ENCODE measurements around the gene AP5B1. TPM values are rescaled to one million over a fixed set of nuclear protein-coding genes. Genes with fewer than 3 reads are reported as not detected.
"Not testable (repeated sequence)": the region's sequence is repeated elsewhere in the genome, so short reads cannot be mapped to it uniquely, and the experiment has no call there.

The AP5B1 gene
- total RNA-seq, 2 experiments from 2014 or later = 12.9 to 25.6 TPM

DNA sequence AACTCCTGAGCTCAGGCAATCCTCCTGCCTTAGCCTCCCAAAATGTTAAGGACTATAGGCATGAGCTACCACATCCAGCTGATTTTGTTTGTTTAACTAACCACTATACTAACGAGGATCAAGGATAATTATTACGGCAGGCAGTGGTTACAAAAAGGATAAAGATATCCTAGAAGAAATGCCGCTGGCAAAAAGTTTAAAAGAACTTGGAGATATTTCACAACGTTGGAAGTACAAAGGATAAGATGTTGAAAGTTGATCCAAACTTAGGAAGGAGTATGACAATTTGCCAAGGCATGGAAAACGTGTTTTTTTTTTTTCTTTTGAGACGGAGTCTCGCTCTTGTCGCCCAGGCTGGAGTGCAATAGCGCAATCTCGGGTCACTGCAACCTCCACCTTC lies 13.4 kb downstream of the AP5B1 start:
- no peak for DNase-seq (ENCODE audit: low spot score)
- H3K9me3 ChIP-seq (ENCODE audit: low read length) = no peaks in the 10 kb centered on the region
- no peak overlapping the region for H3K27ac ChIP-seq (ENCODE audit: low read depth, low read length, poor library complexity, severe bottlenecking)
- ChIA-PET CTCF (ENCODE audit: unreplicated experiment) (no interaction called here), POLR2A (interaction anchor here (0.6 kb wide), 2 partner anchors 23 to 43 kb away, joined by 3 read pairs; no protein-coding TSS in a partner anchor)
- no peak overlapping the region for H3K4me3 ChIP-seq (ENCODE audit: low read depth, low read length, poor library complexity, severe bottlenecking)
- no peaks in the 10 kb centered on the region for H3K79me2 ChIP-seq (ENCODE audit: insufficient read depth, low read depth, low read length)
- H3K9me2 ChIP-seq (ENCODE audit: insufficient read depth, low read length) = no peaks in the 10 kb centered on the region
- H3K4me1 ChIP-seq (ENCODE audit: insufficient read depth, low read length, poor library complexity, severe bottlenecking) = no peaks in the 10 kb centered on the region
- no peak for TF ChIP-seq EZH2phosphoT487 (IDR thresholded peaks at IDR 0.05; ENCODE audit: borderline replicate concordance, low read depth, low read length)
- TF ChIP-seq, protein P1, sequence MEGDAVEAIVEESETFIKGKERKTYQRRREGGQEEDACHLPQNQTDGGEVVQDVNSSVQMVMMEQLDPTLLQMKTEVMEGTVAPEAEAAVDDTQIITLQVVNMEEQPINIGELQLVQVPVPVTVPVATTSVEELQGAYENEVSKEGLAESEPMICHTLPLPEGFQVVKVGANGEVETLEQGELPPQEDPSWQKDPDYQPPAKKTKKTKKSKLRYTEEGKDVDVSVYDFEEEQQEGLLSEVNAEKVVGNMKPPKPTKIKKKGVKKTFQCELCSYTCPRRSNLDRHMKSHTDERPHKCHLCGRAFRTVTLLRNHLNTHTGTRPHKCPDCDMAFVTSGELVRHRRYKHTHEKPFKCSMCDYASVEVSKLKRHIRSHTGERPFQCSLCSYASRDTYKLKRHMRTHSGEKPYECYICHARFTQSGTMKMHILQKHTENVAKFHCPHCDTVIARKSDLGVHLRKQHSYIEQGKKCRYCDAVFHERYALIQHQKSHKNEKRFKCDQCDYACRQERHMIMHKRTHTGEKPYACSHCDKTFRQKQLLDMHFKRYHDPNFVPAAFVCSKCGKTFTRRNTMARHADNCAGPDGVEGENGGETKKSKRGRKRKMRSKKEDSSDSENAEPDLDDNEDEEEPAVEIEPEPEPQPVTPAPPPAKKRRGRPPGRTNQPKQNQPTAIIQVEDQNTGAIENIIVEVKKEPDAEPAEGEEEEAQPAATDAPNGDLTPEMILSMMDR (conservative IDR thresholded peaks at IDR 0.05; ENCODE audit: low read length) = no peak
- intact Hi-C loops (cut with micrococcal nuclease; ENCODE audit: unreplicated experiment) = no loop called here
- no TSS peak for BruUV-seq (replicated peaks)
- no peaks in the 10 kb centered on the region for H4K20me1 ChIP-seq (ENCODE audit: insufficient read depth, low read length)
- H2AFZ ChIP-seq (ENCODE audit: low read length) = no peak overlapping the region
- no peaks in the 10 kb centered on the region for H3K36me3 ChIP-seq (ENCODE audit: insufficient read depth, low read length)
- H3K4me2 ChIP-seq (ENCODE audit: low read length) = no peak overlapping the region

DNA sequence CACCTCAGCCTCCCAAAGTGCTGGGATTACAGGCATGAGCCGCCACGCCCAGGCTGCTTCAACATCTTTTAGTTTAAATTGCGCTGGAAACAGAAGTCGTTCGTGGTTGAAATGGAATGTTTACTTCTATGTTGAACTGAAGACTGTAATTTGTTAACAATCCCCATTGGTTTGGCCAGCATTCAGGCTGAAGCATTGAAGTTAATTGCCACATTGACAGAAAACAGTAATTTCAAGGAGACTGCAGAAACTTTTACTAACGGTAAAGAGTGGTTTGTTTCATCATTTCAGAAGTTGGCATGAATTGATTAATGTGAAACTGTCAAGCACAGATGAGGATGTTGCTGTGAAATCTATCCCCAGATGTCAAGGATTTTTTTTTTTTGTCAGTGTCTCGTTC lies 14.2 kb downstream of the AP5B1 start:
- no peak overlapping the region for H3K4me2 ChIP-seq (ENCODE audit: low read length)
- no peaks in the 10 kb centered on the region for H3K36me3 ChIP-seq (ENCODE audit: insufficient read depth, low read length)
- no TSS peak for BruUV-seq (replicated peaks)
- H3K9me2 ChIP-seq (ENCODE audit: insufficient read depth, low read length) = no peaks in the 10 kb centered on the region
- ChIA-PET POLR2A (interaction anchor here (1.1 kb wide), 1 partner anchor 22 kb away, joined by 3 read pairs; no protein-coding TSS in a partner anchor), CTCF (ENCODE audit: unreplicated experiment) (no interaction called here)
- DNase-seq (ENCODE audit: low spot score) = no peak
- intact Hi-C loops (cut with micrococcal nuclease; ENCODE audit: unreplicated experiment) = no loop called here
- 0 out of 2 replicates have a peak, but pooled peaks cover under 1% of the 10 kb centered on the region for H3K9me3 ChIP-seq (ENCODE audit: low read length)
- H3K27ac ChIP-seq (ENCODE audit: low read depth, low read length, poor library complexity, severe bottlenecking) = no peak overlapping the region
- no peaks in the 10 kb centered on the region for H3K4me1 ChIP-seq (ENCODE audit: insufficient read depth, low read length, poor library complexity, severe bottlenecking)
- H4K20me1 ChIP-seq (ENCODE audit: insufficient read depth, low read length) = no peaks in the 10 kb centered on the region
- H3K4me3 ChIP-seq (ENCODE audit: low read depth, low read length, poor library complexity, severe bottlenecking) = no peak overlapping the region
- no peak overlapping the region for H2AFZ ChIP-seq (ENCODE audit: low read length)
- no peak for TF ChIP-seq EZH2phosphoT487 (IDR thresholded peaks at IDR 0.05; ENCODE audit: borderline replicate concordance, low read depth, low read length)
- TF ChIP-seq, protein P1 (conservative IDR thresholded peaks at IDR 0.05; ENCODE audit: low read length) = no peak
- no peaks in the 10 kb centered on the region for H3K79me2 ChIP-seq (ENCODE audit: insufficient read depth, low read depth, low read length)

DNA sequence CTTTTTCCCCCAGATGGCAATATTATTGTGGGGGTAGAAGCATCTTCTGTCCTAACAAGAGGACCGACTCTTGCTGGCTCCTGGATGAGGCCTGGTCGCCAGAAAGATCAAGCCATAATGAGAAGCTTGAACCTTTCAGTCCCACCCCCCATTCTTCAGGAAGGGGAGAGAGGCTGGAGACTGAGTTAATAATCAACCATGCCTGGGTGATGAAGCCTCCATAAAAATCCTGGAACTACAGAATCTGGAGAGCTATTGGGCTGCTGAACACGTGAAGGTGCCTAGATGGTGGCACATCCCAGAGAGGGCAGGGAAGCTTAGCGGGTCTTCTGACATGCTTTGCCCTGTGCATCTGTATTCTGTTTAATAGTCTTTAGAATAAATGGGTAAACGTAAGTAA lies 16.3 kb downstream of the AP5B1 start:
- Histone ChIP-seq H3K36me3 (ENCODE audit: insufficient read depth, low read length) (no peaks in the 10 kb centered on the region), H3K9me2 (ENCODE audit: insufficient read depth, low read length) (no peaks in the 10 kb centered on the region), H3K27ac (ENCODE audit: low read depth, low read length, poor library complexity, severe bottlenecking) (no peak overlapping the region), H3K4me2 (ENCODE audit: low read length) (no peak overlapping the region), H2AFZ (ENCODE audit: low read length) (no peak overlapping the region), H3K4me1 (ENCODE audit: insufficient read depth, low read length, poor library complexity, severe bottlenecking) (no peaks in the 10 kb centered on the region), H3K79me2 (ENCODE audit: insufficient read depth, low read depth, low read length) (no peaks in the 10 kb centered on the region), H3K4me3 (ENCODE audit: low read depth, low read length, poor library complexity, severe bottlenecking) (no peak overlapping the region), H4K20me1 (ENCODE audit: insufficient read depth, low read length) (no peaks in the 10 kb centered on the region), H3K9me3 (ENCODE audit: low read length) (0 out of 2 replicates have a peak, but pooled peaks cover 4% of the 10 kb centered on the region)
- TF ChIP-seq, protein P1 (conservative IDR thresholded peaks at IDR 0.05; ENCODE audit: low read length) = no peak
- no peak for TF ChIP-seq EZH2phosphoT487 (IDR thresholded peaks at IDR 0.05; ENCODE audit: borderline replicate concordance, low read depth, low read length)
- ChIA-PET CTCF (ENCODE audit: unreplicated experiment) (no interaction called here), POLR2A (no interaction called here)
- intact Hi-C loops (cut with micrococcal nuclease; ENCODE audit: unreplicated experiment) = no loop called here
- no TSS peak for BruUV-seq (replicated peaks)
- DNase-seq (ENCODE audit: low spot score) = no peak

DNA sequence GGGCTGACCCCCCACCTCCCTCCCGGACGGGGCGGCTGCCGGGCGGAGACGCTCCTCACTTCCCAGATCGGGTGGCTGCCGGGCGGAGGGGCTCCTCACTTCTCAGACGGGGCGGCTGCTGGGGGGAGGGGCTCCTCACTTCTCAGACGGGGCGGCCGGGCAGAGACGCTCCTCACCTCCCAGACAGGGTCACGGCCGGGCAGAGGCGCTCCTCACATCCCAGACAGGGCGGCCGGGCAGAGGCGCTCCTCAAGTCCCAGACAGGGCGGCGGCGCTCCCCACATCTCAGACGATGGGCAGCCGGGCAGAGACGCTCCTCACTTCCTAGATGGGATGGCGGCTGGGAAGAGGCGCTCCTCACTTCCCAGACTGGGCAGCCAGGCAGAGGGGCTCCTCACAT lies 18.0 kb downstream of the AP5B1 start:
- H2AFZ ChIP-seq (ENCODE audit: low read length); BruUV-seq (replicated peaks); H4K20me1 ChIP-seq (ENCODE audit: insufficient read depth, low read length); intact Hi-C loops (cut with micrococcal nuclease; ENCODE audit: unreplicated experiment); H3K27ac ChIP-seq (ENCODE audit: low read depth, low read length, poor library complexity, severe bottlenecking); H3K9me2 ChIP-seq (ENCODE audit: insufficient read depth, low read length); H3K4me2 ChIP-seq (ENCODE audit: low read length); H3K79me2 ChIP-seq (ENCODE audit: insufficient read depth, low read depth, low read length); H3K9me3 ChIP-seq (ENCODE audit: low read length); H3K4me1 ChIP-seq (ENCODE audit: insufficient read depth, low read length, poor library complexity, severe bottlenecking); H3K36me3 ChIP-seq (ENCODE audit: insufficient read depth, low read length); H3K4me3 ChIP-seq (ENCODE audit: low read depth, low read length, poor library complexity, severe bottlenecking); POLR2A ChIA-PET; DNase-seq (ENCODE audit: low spot score); CTCF ChIA-PET (ENCODE audit: unreplicated experiment): not testable (repeated sequence)
